ENCODE results near the gene FRMD4B.
"Not testable (repeated sequence)": the region's sequence is repeated elsewhere in the genome, so short reads cannot be mapped to it uniquely, and the experiment has no call there.

Gene FRMD4B

GRCh38 chr3:69250014-69250413, 135.9 kb downstream of the FRMD4B start:
- H3K9me3 Mint-ChIP-seq (ENCODE audit: low read depth), result no peaks in the 10 kb centered on the region
- H3K36me3 Mint-ChIP-seq, result no peaks in the 10 kb centered on the region
- no peak overlapping the region for H3K27ac Mint-ChIP-seq
- H3K27me3 Mint-ChIP-seq, result no peaks in the 10 kb centered on the region
- peaks cover 10% of the 10 kb centered on the region for H3K4me1 Mint-ChIP-seq (ENCODE audit: low read depth)
- peak overlapping the region; percentile 44 for H3K4me3 Mint-ChIP-seq

- no peaks in the 10 kb centered on the region for H3K36me3 Mint-ChIP-seq
- H3K4me3 Mint-ChIP-seq, result no peak overlapping the region
- no peak overlapping the region for H3K27ac Mint-ChIP-seq
- H3K9me3 Mint-ChIP-seq (ENCODE audit: low read depth), result no peaks in the 10 kb centered on the region
- H3K27me3 Mint-ChIP-seq, result no peaks in the 10 kb centered on the region
- peaks cover 10% of the 10 kb centered on the region for H3K4me1 Mint-ChIP-seq (ENCODE audit: low read depth)
Measured at GRCh38 chr3:69249001-69249400, 136.9 kb downstream of the FRMD4B start.

- Mint-ChIP-seq H3K27ac (no peak overlapping the region), H3K4me3 (no peak overlapping the region), H3K27me3 (no peaks in the 10 kb centered on the region), H3K4me1 (ENCODE audit: low read depth) (peaks cover 10% of the 10 kb centered on the region), H3K9me3 (ENCODE audit: low read depth) (no peaks in the 10 kb centered on the region), H3K36me3 (no peaks in the 10 kb centered on the region)
Measured at GRCh38 chr3:69248436-69248835, 137.5 kb downstream of the FRMD4B start.

- Mint-ChIP-seq H3K4me3 (no peak overlapping the region), H3K9me3 (ENCODE audit: low read depth) (no peaks in the 10 kb centered on the region)
Measured at GRCh38 chr3:69246612-69247011, 139.3 kb downstream of the FRMD4B start.

GRCh38 chr3:69244039-69244438, 141.8 kb downstream of the FRMD4B start:
- Mint-ChIP-seq H3K27me3 (no peaks in the 10 kb centered on the region), H3K4me3 (no peak overlapping the region), H3K27ac (no peak overlapping the region), H3K4me1 (ENCODE audit: low read depth) (peaks cover 3% of the 10 kb centered on the region), H3K9me3 (ENCODE audit: low read depth) (no peaks in the 10 kb centered on the region), H3K36me3 (no peaks in the 10 kb centered on the region)

More at GRCh38 chr3:69246612-69247011, 139.3 kb downstream of the FRMD4B start:
- Mint-ChIP-seq H3K36me3 (no peaks in the 10 kb centered on the region), H3K4me1 (ENCODE audit: low read depth) (peaks cover 13% of the 10 kb centered on the region), H3K27me3 (no peaks in the 10 kb centered on the region), H3K27ac (no peak overlapping the region)

- H3K9me3 Mint-ChIP-seq (ENCODE audit: low read depth), result no peaks in the 10 kb centered on the region
- H3K4me3 Mint-ChIP-seq, result no peak overlapping the region
- H3K36me3 Mint-ChIP-seq, result no peaks in the 10 kb centered on the region
- no peak overlapping the region for H3K27ac Mint-ChIP-seq
- H3K4me1 Mint-ChIP-seq (ENCODE audit: low read depth), result peaks cover 6% of the 10 kb centered on the region
- H3K27me3 Mint-ChIP-seq, result no peaks in the 10 kb centered on the region
Measured at GRCh38 chr3:69241769-69242168, 144.1 kb downstream of the FRMD4B start.

- Mint-ChIP-seq H3K4me3 (no peak overlapping the region), H3K27ac (no peak overlapping the region), H3K4me1 (ENCODE audit: low read depth) (peaks cover 12% of the 10 kb centered on the region), H3K9me3 (ENCODE audit: low read depth) (no peaks in the 10 kb centered on the region), H3K36me3 (no peaks in the 10 kb centered on the region), H3K27me3 (no peaks in the 10 kb centered on the region)
Measured at GRCh38 chr3:69240651-69241568, 145.0 kb downstream of the FRMD4B start.

GRCh38 chr3:69239063-69239462, 146.8 kb downstream of the FRMD4B start:
- H3K27ac Mint-ChIP-seq, result no peak overlapping the region

GRCh38 chr3:69236812-69237707, 148.8 kb downstream of the FRMD4B start:
- H3K4me3 Mint-ChIP-seq, result peak overlapping the region; percentile 17
- H3K27ac Mint-ChIP-seq, result no peak overlapping the region
- no peaks in the 10 kb centered on the region for H3K9me3 Mint-ChIP-seq (ENCODE audit: low read depth)

More at GRCh38 chr3:69239063-69239462, 146.8 kb downstream of the FRMD4B start:
- Mint-ChIP-seq H3K9me3 (ENCODE audit: low read depth) (no peaks in the 10 kb centered on the region), H3K36me3 (no peaks in the 10 kb centered on the region), H3K4me3 (no peak overlapping the region), H3K4me1 (ENCODE audit: low read depth) (peaks cover 18% of the 10 kb centered on the region), H3K27me3 (no peaks in the 10 kb centered on the region)

GRCh38 chr3:69235882-69236281, 150.0 kb downstream of the FRMD4B start:
- Mint-ChIP-seq H3K9me3 (ENCODE audit: low read depth) (no peaks in the 10 kb centered on the region), H3K36me3 (no peaks in the 10 kb centered on the region), H3K27ac (no peak overlapping the region), H3K4me1 (ENCODE audit: low read depth) (peaks cover 15% of the 10 kb centered on the region), H3K27me3 (no peaks in the 10 kb centered on the region), H3K4me3 (no peak overlapping the region)

More at GRCh38 chr3:69236812-69237707, 148.8 kb downstream of the FRMD4B start:
- Mint-ChIP-seq H3K4me1 (ENCODE audit: low read depth) (peaks cover 15% of the 10 kb centered on the region), H3K27me3 (no peaks in the 10 kb centered on the region), H3K36me3 (no peaks in the 10 kb centered on the region)

- H3K27ac Mint-ChIP-seq; H3K4me3 Mint-ChIP-seq; H3K36me3 Mint-ChIP-seq; H3K9me3 Mint-ChIP-seq (ENCODE audit: low read depth); H3K27me3 Mint-ChIP-seq: not testable (repeated sequence)
- peaks cover 15% of the 10 kb centered on the region for H3K4me1 Mint-ChIP-seq (ENCODE audit: low read depth)
Measured at GRCh38 chr3:69235227-69235626, 150.7 kb downstream of the FRMD4B start.

- Mint-ChIP-seq H3K27me3 (no peaks in the 10 kb centered on the region), H3K4me1 (ENCODE audit: low read depth) (peaks cover 15% of the 10 kb centered on the region), H3K4me3 (no peak overlapping the region), H3K27ac (no peak overlapping the region), H3K9me3 (ENCODE audit: low read depth) (no peaks in the 10 kb centered on the region), H3K36me3 (no peaks in the 10 kb centered on the region)
Measured at GRCh38 chr3:69232482-69232881, 153.4 kb downstream of the FRMD4B start.

- no peak overlapping the region for H3K27ac Mint-ChIP-seq
- no peaks in the 10 kb centered on the region for H3K36me3 Mint-ChIP-seq
- H3K27me3 Mint-ChIP-seq, result no peaks in the 10 kb centered on the region
- no peak overlapping the region for H3K4me3 Mint-ChIP-seq
- H3K4me1 Mint-ChIP-seq (ENCODE audit: low read depth), result peaks cover 15% of the 10 kb centered on the region
- no peaks in the 10 kb centered on the region for H3K9me3 Mint-ChIP-seq (ENCODE audit: low read depth)
Measured at GRCh38 chr3:69231929-69232440, 153.9 kb downstream of the FRMD4B start.

GRCh38 chr3:69226071-69226470, 159.8 kb downstream of the FRMD4B start:
- no peak overlapping the region for H3K4me3 Mint-ChIP-seq
- no peak overlapping the region for H3K27ac Mint-ChIP-seq
- H3K27me3 Mint-ChIP-seq, result no peaks in the 10 kb centered on the region
- no peaks in the 10 kb centered on the region for H3K9me3 Mint-ChIP-seq (ENCODE audit: low read depth)
- H3K36me3 Mint-ChIP-seq, result no peaks in the 10 kb centered on the region
- H3K4me1 Mint-ChIP-seq (ENCODE audit: low read depth), result no peaks in the 10 kb centered on the region
